NCI-H446 treated with DMSO at 0.1 percent for 48 hours (cell line): ENCODE results near the gene MEX3B.

Experiments
- DNase-seq: peaks from one replicate; lab custom pipeline; 2025; lab: John Stamatoyannopoulos, UW

MEX3B gene

GRCh38 chr15:82045892-82046665, at the start of gene MEX3B:
TSS of gene MEX3B (minus strand) at chr15:82046018. CDS start at chr15:82045705, 313 bp downstream.
- peak; percentile 96 for DNase-seq

GRCh38 chr15:82093774-82094211, 48.0 kb upstream of the MEX3B start:
- DNase-seq, result no peak

GRCh38 chr15:82093325-82093724, 47.5 kb upstream of the MEX3B start:
- no peak for DNase-seq

DNA sequence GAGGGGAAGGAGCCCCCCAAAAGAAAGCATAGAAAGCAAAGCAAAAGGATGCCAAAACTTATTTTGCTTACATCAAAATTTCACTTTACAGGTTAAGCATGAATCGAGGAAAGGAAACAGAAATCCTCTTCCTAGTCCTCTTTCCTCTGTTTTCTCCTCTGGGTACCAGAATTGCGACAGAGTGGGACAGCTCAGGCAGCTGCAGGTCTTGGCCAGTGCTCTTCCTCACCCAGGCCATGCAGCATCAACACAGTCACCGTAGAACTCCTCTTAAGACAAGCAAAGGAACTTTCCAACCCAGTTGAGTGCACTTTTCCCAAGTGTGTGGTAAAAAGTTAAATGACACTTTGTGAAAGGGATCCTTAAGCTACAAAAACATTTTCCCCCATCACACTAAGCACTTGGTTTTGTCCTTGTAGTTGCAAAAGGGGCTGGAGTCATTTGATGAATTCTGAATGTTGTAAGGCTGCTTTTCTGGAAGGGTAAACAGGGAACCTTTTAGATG, 45.9 kb upstream of the MEX3B start:
- DNase-seq, result no peak

- no peak for DNase-seq
These were observed 40.6 kb upstream of the MEX3B start for GRCh38 chr15:82086243-82086995.

DNA sequence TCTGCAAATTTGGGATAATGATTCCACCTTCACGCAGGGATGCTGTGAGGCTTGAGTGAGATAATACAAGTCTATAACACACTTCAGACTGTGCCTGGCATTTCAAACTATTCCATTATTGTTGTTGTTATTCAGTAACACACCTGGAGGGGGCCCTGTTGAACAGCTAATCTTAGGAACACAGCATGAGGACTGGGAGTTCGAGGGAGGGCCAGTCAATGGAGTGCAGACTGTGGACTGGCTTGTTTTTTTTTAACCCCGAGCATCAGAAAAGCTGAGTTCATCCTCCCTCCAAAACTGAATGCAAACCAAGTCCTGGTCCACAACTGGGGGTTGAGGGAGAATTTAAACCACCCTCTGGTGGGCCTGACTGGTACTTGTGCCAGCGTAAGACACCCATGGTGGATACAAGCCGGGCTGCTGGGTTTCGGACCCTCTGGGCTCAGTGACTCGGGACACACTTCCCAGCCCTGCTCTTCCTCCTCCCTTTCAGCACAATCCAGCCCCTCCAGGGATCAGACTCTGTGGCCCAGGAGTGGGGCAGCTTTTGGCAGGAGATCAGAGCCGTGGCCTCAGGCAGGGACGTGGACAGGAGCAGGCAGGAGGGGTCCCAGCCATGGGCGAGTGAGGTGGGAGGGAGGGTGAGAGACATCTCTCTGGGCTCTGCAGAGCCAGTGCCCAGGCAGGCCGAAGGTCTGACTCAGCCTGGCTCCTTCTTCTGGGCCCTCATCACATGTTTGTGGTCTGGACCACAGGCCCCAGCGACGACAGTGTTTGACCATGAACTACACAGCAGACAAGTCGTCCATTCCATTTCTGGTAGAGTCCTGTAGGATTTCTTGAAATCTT, 36.3 kb upstream of the MEX3B start:
- no peak for DNase-seq

DNA sequence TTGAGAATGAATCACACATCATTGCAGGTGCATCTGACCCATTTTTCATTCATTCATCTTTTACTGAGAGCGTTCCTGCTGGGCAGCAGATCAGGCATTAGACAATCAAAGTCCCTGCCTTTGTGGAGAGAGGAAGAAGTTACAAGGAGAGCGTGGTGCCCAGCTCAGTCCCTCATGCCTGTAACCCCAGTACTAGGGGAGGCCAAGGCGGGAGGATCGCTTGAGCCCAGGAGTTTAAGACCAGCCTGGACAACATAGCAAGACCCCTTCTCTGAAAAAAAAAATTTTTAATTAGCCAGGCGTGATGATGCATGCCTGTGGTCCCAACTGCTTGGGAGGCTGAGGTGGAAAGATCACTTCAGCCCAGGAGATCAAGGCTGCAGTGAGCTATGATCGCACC, 35.0 kb upstream of the MEX3B start:
- no peak for DNase-seq

DNA sequence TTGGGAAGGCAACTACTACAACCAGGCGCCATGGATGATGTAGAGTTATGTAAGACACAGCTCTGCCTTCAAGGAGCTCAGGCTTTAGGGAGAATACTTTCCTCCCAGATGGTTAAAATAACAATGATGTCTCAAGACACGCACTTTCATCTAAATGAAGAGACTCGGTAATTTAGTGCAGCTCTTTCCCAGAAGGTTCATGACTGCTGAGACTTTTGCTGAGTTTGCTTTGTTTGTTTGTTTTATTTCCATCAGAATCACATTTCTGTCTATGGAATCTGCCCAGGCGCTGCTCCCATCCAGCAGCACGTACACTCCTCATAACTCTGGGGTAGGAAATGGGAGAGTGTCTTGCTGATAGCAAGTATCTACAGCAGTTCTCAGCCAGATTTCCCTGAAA, 33.9 kb upstream of the MEX3B start:
- no peak for DNase-seq

DNA sequence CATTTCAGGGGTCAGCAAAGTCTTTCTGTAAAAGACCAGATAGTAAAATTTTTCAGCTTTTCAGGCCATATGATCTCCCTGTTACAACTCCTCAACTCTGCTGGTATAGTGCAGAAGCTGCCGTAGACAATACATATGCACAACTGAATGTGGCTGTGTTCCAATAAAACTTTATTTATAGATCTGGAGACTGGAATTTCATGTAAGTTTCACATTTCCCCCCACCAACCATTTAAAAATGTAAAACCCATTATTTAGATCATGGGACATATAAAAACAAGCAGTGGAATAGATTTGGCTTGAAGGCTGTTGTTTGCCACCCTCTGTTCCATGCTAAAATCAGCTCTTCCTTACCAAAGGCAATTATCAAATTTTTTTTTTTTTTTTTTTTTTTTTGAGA, 28.8 kb upstream of the MEX3B start:
- DNase-seq, result no peak

GRCh38 chr15:82072926-82073537, 27.2 kb upstream of the MEX3B start:
- DNase-seq, result no peak

- DNase-seq, result no peak
These were observed 20.6 kb upstream of the MEX3B start for GRCh38 chr15:82066455-82066854.

DNA sequence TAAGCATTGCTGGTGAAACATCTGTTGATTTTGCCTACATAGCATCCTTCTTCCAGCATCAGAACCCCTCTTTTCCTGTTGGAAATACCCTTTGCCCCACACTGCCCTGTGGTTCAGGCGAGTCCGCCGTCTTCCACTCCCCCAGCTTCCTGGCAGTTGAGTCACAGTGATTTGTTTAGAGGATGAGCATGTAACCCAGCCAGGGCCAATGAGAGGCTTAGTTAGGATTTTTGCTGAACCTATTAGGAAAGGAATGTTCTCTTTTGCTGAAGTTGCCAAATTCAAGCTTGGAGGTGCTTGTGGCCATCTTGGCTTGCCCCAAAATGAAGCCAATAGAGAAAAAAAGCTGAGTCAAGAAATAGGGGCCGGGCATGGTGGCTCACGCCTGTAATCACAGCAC, 19.0 kb upstream of the MEX3B start:
- DNase-seq, result no peak

DNA sequence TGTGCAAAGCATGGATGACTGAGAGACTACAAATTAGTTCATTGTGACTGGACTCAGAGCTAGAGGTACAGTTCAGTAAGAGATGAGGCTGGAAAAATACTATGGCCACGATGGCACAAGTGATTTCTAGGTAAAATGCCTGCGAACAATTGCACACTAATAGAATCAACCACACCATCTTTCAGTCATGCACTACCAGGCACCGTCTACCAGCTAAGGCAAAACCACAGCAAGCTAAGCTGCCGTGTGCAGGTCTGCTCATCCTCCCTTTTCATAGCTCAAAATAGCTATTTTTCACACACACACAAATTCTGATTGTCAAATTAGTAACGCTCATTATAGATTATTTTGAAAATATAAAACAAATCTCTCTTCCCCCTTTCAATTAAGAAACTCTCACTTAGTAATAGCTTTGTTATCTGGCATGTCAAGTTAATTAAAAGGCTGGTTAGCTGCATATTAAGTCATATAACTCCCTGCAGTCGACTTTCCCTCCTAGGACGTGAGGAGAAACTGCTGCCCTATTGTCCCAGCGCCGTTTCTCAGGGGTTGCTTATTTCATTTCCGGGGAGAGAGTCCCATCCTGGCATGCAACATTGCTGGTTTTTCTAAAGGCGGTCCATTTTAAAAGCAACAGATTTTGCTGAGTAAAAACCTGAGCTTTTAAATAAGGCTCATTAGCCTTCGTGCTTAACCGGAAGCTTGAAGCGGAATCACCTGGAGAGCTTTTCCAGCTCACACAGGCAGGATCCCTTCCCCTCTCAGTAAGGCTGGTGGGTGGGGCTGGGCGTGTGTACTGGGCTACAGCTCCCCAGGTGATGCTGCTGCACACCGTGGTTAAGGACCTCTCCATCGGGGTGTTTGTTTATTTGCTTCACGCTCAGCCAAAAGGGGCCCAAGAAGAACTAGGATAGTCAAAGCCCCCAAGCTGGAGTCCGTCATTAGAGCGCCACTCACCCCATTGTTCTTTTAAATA, 16.9 kb upstream of the MEX3B start:
- DNase-seq, result no peak

DNA sequence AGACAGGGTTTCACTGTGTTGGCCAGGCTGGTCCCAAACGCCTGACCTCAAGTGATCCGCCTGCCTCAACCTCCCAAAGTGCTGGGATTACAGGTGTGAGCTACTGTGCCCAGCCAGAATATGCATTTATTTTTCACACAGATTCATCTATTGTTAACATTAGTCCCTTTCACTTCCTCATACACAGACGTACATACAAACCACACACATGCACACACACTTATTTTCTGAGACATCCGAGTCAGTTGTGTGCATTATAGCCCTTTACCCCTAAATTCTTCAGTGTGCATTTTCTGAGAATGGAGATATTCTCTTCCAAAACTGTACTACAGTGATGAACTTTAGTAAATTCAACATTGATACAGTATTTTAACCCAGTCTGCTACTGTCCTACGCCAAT, 15.0 kb upstream of the MEX3B start:
- no peak for DNase-seq

GRCh38 chr15:82058517-82059204, 12.8 kb upstream of the MEX3B start:
- DNase-seq, result no peak

GRCh38 chr15:82058026-82058425, 12.2 kb upstream of the MEX3B start:
- DNase-seq, result no peak

- no peak for DNase-seq
These were observed 11.4 kb upstream of the MEX3B start for GRCh38 chr15:82056958-82057823.

- DNase-seq, result no peak
These were observed 6.9 kb upstream of the MEX3B start for GRCh38 chr15:82052751-82053150.

DNA sequence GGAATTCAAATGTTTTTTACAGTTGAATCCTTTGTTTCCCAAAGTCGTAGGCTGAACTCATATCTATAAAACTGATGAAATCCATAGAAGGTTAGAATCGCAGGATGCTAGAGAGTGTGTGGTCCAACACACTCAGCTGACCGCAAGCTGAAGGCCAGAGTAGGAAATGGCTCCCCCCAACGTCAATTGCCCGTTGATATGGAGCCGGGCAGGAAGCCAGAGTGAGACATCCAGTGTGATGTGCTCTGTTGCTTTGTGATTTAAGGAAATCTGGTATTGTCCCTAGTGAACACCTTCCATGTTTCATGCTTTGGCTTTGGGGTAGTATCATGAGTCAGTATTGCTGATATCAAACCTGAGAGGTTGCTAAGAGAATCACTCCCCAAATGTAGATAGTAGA, 5.8 kb upstream of the MEX3B start:
- no peak for DNase-seq
